ENCODE measurements around the gene HNRNPUL2.
A peak's percentile ranks its signal among the peaks of the same experiment; 100 is the strongest.
"Not testable (repeated sequence)": the region's sequence is repeated elsewhere in the genome, so short reads cannot be mapped to it uniquely, and the experiment has no call there.

The HNRNPUL2 gene

DNA sequence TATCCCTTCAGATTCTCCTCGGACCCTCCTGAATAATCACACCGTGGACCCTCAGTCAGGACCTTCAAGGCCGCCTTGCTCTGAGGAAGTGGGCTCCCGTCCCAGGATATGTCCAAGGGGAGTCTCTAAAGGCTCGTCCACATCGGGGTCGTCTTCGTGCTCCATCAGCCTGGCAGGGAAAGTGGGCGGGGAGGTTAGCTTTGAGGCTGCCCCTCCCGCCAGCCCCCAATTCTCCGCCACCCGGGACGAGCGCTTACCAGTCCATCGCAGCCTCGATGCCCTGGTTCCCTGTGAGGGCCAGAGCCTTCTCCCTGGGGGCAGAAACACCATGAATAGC lies 48.9 kb downstream of the HNRNPUL2 start:
- peak overlapping the region; percentile 93 for H3K4me3 Mint-ChIP-seq
- H3K9me3 Mint-ChIP-seq, result no peaks in the 10 kb centered on the region
- H3K27me3 Mint-ChIP-seq (ENCODE audit: low read depth), result no peaks in the 10 kb centered on the region
- peaks cover 36% of the 10 kb centered on the region for H3K4me1 Mint-ChIP-seq (ENCODE audit: low read depth)
- H3K27ac Mint-ChIP-seq, result peak overlapping the region; percentile 92
- H3K36me3 Mint-ChIP-seq (ENCODE audit: low read depth), result peaks cover 30% of the 10 kb centered on the region
- no peak for DNase-seq (ENCODE audit: low spot score)

DNA sequence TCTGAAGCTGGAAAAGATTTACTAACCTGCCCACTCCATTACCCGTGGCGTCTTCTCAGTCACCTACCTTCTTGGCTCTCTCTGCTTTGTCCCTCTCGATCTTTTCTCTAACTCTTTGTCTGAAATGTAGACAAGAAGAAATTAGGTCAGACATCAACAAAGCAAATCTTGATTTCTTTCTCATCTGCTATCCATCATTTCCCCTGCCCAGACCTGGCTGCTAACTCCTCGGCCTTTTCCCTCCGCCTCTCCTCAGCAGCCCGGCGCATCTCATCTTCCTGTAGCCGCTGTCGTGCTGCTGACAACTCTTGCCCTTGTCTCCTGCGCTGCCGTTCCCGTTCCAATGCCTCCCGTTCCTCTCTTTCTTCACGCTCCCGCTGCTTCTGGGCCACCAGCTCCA lies 49.5 kb downstream of the HNRNPUL2 start:
- Mint-ChIP-seq H3K36me3 (ENCODE audit: low read depth) (peaks cover 31% of the 10 kb centered on the region), H3K9me3 (no peaks in the 10 kb centered on the region), H3K27ac (peak overlapping the region; percentile 92), H3K4me3 (peak overlapping the region; percentile 93), H3K27me3 (ENCODE audit: low read depth) (no peaks in the 10 kb centered on the region), H3K4me1 (ENCODE audit: low read depth) (peaks cover 41% of the 10 kb centered on the region)
- DNase-seq (ENCODE audit: low spot score), result no peak

DNA sequence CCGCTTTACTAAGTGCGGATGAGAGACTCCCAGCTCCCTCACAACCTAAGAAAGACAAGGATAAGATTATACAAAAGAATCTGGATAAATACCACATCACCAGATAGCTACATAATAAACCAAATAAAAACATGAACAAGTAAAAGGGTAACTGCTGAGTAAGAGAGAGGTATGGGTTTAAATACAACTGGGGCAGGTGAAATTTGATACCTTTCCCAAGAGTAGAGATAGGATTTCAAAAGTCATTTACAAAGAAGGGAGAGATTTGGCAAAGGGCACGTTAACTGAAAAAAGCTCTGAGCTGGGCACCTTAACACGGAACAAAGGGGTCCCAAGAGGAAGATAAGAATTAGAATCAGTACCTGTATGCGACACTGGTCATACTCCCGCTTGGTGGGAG lies 50.1 kb downstream of the HNRNPUL2 start:
- Mint-ChIP-seq H3K4me3 (peak overlapping the region; percentile 67), H3K36me3 (ENCODE audit: low read depth) (peaks cover 36% of the 10 kb centered on the region), H3K27ac (peak overlapping the region; percentile 51), H3K9me3 (no peaks in the 10 kb centered on the region), H3K4me1 (ENCODE audit: low read depth) (peaks cover 44% of the 10 kb centered on the region), H3K27me3 (ENCODE audit: low read depth) (no peaks in the 10 kb centered on the region)
- DNase-seq (ENCODE audit: low spot score), result no peak

DNA sequence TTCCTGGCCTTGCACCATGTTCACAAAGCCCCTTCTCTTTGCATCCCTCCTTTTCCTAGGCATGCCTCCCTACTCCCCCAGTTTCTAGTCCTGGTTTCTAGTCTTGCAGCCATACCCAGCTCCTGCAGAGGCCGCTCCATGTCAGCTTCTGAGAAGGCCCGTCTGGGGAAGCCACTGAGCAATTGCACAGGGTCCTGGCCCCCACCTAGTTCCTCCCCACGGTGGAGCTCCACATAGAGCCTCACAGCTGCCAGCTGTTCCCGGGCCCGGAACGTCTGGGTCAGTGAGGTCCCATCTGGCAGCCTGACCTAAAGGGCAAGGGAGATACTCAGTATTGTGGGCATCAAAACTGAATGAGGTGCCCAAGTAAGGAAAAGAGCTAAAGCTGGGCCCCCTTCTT lies 50.6 kb downstream of the HNRNPUL2 start:
- peaks cover 44% of the 10 kb centered on the region for H3K4me1 Mint-ChIP-seq (ENCODE audit: low read depth)
- H3K9me3 Mint-ChIP-seq, result no peaks in the 10 kb centered on the region
- peak overlapping the region; percentile 67 for H3K4me3 Mint-ChIP-seq
- H3K36me3 Mint-ChIP-seq (ENCODE audit: low read depth), result peaks cover 39% of the 10 kb centered on the region
- no peak overlapping the region for H3K27ac Mint-ChIP-seq
- H3K27me3 Mint-ChIP-seq (ENCODE audit: low read depth), result no peaks in the 10 kb centered on the region
- no peak for DNase-seq (ENCODE audit: low spot score)

DNA sequence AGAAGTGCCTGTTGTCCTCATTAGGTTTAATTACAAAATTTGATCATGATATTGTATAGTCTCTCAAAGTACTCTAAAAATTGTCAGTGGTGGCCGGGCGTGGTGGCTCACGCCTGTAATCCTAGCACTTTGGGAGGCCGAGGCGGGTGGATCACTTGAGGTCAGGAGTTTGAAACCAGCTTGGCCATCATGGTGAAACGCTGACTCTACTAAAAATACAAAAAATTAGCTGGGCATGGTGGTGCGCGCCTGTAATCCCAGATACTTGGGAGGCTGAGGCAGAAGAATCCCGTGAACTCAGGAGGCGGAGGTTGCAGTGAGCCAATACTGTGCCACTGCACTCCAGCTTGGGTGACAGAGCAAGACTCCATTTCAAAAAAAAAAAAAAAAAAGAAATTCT lies 51.8 kb downstream of the HNRNPUL2 start:
- Mint-ChIP-seq H3K36me3 (ENCODE audit: low read depth) (peaks cover 44% of the 10 kb centered on the region), H3K4me1 (ENCODE audit: low read depth) (peaks cover 43% of the 10 kb centered on the region)
- not testable (repeated sequence) for H3K27me3 Mint-ChIP-seq (ENCODE audit: low read depth); H3K9me3 Mint-ChIP-seq; DNase-seq (ENCODE audit: low spot score); H3K4me3 Mint-ChIP-seq; H3K27ac Mint-ChIP-seq

DNA sequence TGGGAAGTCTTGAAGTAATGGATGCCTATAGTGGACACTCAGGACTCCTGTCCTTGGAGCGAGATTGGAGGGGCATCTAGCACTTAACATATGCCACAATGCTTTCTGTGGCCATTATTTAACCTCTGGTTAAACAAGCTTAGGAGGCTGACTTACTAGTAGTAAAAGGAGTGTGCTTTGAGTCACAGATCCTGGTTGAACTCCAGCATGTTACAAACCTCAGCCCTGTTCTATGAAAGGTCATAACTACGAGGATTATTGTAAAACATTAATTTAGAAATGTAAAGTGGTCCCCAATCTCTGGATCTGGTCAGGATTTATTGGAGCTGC lies 54.1 kb downstream of the HNRNPUL2 start:
- peaks cover 45% of the 10 kb centered on the region for H3K4me1 Mint-ChIP-seq (ENCODE audit: low read depth)
- H3K27ac Mint-ChIP-seq, result no peak overlapping the region
- no peak for DNase-seq (ENCODE audit: low spot score)
- H3K36me3 Mint-ChIP-seq (ENCODE audit: low read depth), result peaks cover 45% of the 10 kb centered on the region
- H3K4me3 Mint-ChIP-seq, result peak overlapping the region; percentile 98
- H3K27me3 Mint-ChIP-seq (ENCODE audit: low read depth), result no peaks in the 10 kb centered on the region
- no peaks in the 10 kb centered on the region for H3K9me3 Mint-ChIP-seq

DNA sequence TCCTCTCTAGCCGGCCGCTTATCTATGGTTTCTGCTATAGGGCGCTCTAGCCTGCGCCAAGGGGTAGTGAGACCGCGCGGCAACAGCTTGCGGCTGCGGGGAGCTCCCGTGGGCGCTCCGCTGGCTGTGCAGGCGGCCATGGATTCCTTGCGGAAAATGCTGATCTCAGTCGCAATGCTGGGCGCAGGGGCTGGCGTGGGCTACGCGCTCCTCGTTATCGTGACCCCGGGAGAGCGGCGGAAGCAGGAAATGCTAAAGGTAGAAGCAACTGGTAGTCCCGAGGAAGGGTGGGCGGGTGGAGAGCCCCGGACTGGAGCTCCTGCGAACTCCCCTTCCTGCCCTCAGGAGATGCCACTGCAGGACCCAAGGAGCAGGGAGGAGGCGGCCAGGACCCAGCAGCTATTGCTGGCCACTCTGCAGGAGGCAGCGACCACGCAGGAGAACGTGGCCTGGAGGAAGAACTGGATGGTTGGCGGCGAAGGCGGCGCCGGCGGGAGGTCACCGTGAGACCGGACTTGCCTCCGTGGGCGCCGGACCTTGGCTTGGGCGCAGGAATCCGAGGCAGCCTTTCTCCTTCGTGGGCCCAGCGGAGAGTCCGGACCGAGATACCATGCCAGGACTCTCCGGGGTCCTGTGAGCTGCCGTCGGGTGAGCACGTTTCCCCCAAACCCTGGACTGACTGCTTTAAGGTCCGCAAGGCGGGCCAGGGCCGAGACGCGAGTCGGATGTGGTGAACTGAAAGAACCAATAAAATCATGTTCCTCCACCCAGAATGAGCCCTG lies 55.5 kb downstream of the HNRNPUL2 start, which contains the start of the genes LBHD1 and UQCC3:
LBHD1 (minus strand) TSS at position 660 of the 782 bp plus-strand sequence. CDS start 2,236 bp downstream, outside the sequence.
UQCC3 (plus strand) TSS at position 66 of the 782 bp plus-strand sequence; CDS start at position 139, 73 bp downstream.
- peaks cover 40% of the 10 kb centered on the region for H3K36me3 Mint-ChIP-seq (ENCODE audit: low read depth)
- H3K4me1 Mint-ChIP-seq (ENCODE audit: low read depth), result peaks cover 44% of the 10 kb centered on the region
- H3K4me3 Mint-ChIP-seq, result peak within 1 kb of the TSS; percentile 98
- no peaks in the 10 kb centered on the region for H3K27me3 Mint-ChIP-seq (ENCODE audit: low read depth)
- DNase-seq (ENCODE audit: low spot score), result peak; percentile 76
- peak within 1 kb of the TSS; percentile 92 for H3K27ac Mint-ChIP-seq
- no peaks in the 10 kb centered on the region for H3K9me3 Mint-ChIP-seq

DNA sequence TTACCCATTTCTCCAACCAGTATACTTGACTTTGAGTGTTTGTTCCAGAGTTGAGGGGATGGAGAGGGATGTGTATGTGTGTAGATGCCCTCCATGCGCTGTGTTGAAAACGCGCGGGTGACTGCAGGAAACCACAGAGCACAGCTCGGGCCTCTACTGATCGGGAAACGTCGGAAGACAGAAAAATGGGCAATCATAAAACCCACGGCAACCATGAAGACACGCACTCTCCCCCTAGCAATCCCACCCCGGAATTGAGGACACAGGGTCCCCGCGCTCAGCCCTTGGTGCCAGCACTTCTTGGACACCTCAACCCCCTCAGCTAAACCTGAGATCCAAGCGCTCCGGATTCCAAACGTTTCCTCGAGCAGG lies 56.0 kb downstream of the HNRNPUL2 start:
- H3K27me3 Mint-ChIP-seq (ENCODE audit: low read depth), result no peaks in the 10 kb centered on the region
- H3K27ac Mint-ChIP-seq, result peak overlapping the region; percentile 92
- H3K9me3 Mint-ChIP-seq, result no peaks in the 10 kb centered on the region
- peaks cover 43% of the 10 kb centered on the region for H3K4me1 Mint-ChIP-seq (ENCODE audit: low read depth)
- H3K36me3 Mint-ChIP-seq (ENCODE audit: low read depth), result peaks cover 42% of the 10 kb centered on the region
- H3K4me3 Mint-ChIP-seq, result peak overlapping the region; percentile 98
- no peak for DNase-seq (ENCODE audit: low spot score)

DNA sequence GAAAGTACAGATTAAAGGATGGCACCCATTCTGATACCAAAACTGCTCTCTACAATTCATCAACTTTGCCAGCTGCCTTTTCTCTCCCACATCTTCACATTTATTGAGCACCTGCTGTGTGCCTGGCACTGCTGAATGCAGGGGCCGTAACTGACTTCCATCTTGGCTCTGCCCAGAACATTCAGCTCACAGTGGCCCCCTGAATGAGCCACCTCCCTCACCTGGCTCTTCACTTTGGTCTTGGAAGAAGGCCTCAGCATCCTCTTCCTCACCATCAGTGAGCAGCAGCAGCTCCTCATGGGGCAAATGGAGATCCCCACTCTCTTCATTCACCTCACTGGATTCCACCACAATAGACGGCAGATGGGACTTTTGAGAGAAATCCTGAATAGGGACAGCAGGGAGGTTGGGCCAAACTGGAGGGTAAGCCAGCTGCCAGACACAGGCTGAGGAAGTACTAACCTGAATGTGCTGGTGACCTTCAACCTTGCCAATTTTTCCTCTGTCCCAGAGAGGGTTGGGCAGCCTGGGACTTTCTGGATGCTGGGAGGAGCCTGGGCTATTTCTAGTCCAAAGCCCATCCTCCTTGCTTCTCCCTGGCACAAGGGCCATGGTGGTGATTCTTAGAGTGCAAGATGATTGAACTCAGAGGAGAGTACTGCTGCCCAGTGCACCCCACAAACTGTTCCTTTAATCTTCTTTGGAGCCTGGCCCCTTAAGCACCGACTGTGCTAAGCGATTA lies 57.7 kb downstream of the HNRNPUL2 start:
- no peak for DNase-seq (ENCODE audit: low spot score)
- no peaks in the 10 kb centered on the region for H3K9me3 Mint-ChIP-seq
- H3K27me3 Mint-ChIP-seq (ENCODE audit: low read depth), result no peaks in the 10 kb centered on the region
- peak overlapping the region; percentile 98 for H3K4me3 Mint-ChIP-seq
- H3K36me3 Mint-ChIP-seq (ENCODE audit: low read depth), result peaks cover 46% of the 10 kb centered on the region
- H3K4me1 Mint-ChIP-seq (ENCODE audit: low read depth), result peaks cover 38% of the 10 kb centered on the region
- peak overlapping the region; percentile 92 for H3K27ac Mint-ChIP-seq

DNA sequence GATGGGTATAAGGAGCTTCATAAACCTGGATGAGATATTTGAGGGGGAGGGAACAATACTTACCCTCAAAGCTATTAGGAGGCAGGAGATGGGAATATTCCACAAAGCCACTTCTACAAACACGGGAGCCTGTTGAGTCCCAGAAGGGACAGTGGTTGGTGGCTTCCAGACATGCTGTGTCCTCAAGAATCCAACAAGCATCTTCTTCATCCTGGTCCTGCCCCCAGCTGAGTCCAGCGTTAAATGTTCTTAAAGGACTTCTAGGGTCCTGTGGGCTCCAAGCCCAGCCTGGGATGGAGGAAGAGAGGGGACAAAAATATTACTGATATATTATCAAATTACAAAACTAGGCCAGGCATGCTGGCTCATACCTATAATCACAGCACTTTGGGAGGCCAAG lies 59.8 kb downstream of the HNRNPUL2 start:
- Mint-ChIP-seq H3K9me3 (no peaks in the 10 kb centered on the region), H3K36me3 (ENCODE audit: low read depth) (peaks cover 46% of the 10 kb centered on the region), H3K27ac (peak overlapping the region; percentile 10), H3K4me1 (ENCODE audit: low read depth) (peaks cover 31% of the 10 kb centered on the region), H3K27me3 (ENCODE audit: low read depth) (no peaks in the 10 kb centered on the region), H3K4me3 (peak overlapping the region; percentile 98)
- DNase-seq (ENCODE audit: low spot score), result no peak

DNA sequence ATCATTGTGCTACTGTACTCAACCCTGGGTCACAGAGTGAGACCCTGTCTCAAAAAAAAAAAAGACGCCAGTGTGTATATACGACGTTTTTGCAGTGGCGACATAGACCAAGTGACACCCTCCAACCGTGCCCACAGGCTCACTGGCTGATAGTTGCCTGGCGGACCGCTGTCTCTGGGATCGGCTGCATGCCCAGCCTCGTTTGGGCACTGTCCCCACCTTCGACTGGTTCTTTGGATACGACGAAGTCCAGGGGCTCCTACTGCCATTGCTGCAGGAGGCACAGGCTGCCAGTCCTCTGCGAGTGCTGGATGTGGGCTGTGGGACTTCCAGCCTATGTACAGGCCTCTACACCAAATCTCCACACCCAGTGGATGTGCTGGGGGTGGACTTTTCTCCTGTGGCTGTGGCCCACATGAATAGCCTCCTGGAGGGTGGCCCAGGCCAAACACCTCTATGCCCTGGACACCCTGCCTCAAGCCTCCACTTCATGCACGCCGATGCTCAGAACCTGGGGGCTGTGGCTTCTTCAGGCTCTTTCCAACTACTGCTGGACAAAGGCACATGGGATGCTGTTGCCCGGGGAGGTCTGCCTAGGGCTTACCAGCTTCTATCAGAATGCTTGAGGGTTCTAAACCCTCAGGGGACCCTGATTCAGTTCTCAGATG lies 60.9 kb downstream of the HNRNPUL2 start:
- Mint-ChIP-seq H3K4me3 (peak overlapping the region; percentile 98), H3K27ac (peak overlapping the region; percentile 68), H3K27me3 (ENCODE audit: low read depth) (no peaks in the 10 kb centered on the region), H3K9me3 (no peaks in the 10 kb centered on the region), H3K36me3 (ENCODE audit: low read depth) (peaks cover 43% of the 10 kb centered on the region), H3K4me1 (ENCODE audit: low read depth) (peaks cover 30% of the 10 kb centered on the region)
- DNase-seq (ENCODE audit: low spot score), result no peak

DNA sequence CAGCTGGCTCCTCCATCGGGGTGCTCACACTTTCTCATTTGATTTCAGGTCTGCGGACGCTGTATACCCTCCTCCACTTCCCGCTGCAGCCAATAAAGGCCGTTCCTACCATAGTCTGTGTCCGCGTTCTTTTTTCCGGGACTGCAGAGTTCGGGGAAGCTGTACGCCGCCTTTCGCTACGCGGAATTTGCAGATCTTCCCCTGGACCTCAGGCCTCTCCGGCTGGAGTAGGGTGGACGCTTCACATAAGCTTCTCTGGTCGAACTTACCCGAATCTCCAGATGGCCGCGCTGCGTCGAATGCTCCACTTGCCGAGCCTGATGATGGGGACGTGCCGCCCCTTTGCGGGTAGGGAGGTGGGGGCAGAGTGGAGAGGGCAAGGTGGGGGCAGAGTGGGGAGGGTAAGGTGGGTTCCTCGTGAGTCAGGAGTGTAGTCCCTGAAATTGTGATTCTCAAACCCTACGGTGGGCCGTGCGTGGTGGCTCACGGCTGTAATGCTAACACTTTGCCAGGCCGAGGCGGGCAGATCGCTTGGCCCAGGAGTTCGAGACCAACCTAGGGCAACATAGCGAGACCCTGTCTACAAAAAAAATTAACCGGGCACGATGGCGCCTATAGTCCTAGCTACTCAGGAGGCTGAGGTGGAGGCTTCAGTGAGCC lies 61.5 kb downstream of the HNRNPUL2 start:
- H3K27ac Mint-ChIP-seq, result peak overlapping the region; percentile 91
- no peaks in the 10 kb centered on the region for H3K9me3 Mint-ChIP-seq
- peak overlapping the region; percentile 98 for H3K4me3 Mint-ChIP-seq
- no peaks in the 10 kb centered on the region for H3K27me3 Mint-ChIP-seq (ENCODE audit: low read depth)
- peak; percentile 47 for DNase-seq (ENCODE audit: low spot score)
- H3K36me3 Mint-ChIP-seq (ENCODE audit: low read depth), result peaks cover 41% of the 10 kb centered on the region
- H3K4me1 Mint-ChIP-seq (ENCODE audit: low read depth), result peaks cover 28% of the 10 kb centered on the region

DNA sequence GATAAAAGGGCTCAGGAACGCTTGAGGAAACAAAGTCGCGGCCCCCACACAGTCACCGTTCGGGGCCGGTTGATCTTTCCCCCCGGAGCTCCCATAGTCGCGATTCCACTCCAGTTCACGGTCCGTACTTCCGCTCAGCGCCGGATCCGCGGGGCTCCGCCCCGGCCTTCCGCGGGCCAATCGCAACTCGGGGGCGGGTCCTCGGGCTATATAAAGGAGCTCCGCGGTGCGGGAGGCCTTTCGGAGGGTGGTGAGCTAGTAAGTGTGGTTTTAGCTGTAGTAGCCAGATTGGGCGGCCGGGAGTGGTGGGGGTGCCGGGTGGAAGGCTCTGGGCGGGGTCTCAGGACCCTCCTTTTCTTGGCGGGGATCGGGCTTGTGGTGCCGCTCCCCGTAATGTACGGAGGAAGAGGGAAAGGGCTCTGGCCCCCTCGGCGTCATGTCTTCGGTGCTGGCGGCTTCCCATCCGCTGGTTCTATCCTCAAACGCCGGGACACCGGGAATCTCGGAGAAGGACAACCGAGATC lies 62.1 kb downstream of the HNRNPUL2 start, which contains the start of the genes C11orf98 and CSKMT:
C11orf98 (minus strand) TSS at position 136 of the 524 bp plus-strand sequence; CDS start at position 95, 41 bp downstream.
CSKMT (plus strand) TSS at position 238 of the 524 bp plus-strand sequence. CDS start 568 bp downstream, outside the sequence.
- Mint-ChIP-seq H3K4me3 (peak within 1 kb of the TSS; percentile 98), H3K27me3 (ENCODE audit: low read depth) (no peaks in the 10 kb centered on the region), H3K4me1 (ENCODE audit: low read depth) (peaks cover 24% of the 10 kb centered on the region), H3K36me3 (ENCODE audit: low read depth) (peaks cover 41% of the 10 kb centered on the region), H3K9me3 (no peaks in the 10 kb centered on the region), H3K27ac (peak within 1 kb of the TSS; percentile 91)
- DNase-seq (ENCODE audit: low spot score), result peak; percentile 96

All from T-helper 2 cell treated with Interferon-gamma antibody and Interleukin-4, amounts not matched to agents 5 μg/mL and 100 μg/mL, for 36 hours (primary cell).